Embryonic facial prominence (tissue), 1 donor: ENCODE measurements around the gene PPY.
"Not testable (repeated sequence)": the region's sequence is repeated elsewhere in the genome, so short reads cannot be mapped to it uniquely, and the experiment has no call there.

Experiments
- DNase-seq: peaks from one replicate; pipeline ENCODE4 v3.0.0-alpha.2; 2016; ENCODE audit errors: extremely low spot score

PPY gene

DNA sequence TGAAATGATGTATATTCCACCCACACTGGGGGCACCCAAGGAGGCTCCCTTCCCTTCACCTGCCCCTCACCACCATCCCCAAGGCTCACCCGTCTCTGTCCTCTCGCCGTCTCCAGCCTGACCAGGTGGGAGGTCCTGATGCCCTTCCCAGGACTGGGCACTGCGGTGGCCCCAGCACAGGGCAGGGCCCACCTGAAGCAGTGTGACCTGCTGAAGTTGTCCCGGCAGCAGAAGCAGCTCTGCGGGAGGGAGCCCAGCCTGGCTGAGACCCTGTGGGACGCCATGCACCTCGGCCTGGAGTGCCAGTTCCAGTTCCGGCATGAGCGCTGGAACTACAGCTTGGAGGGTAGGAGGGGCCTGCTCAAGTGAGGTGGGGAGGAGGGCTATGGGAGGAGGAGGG lies 9.9 kb downstream of the PPY start:
- no peak for DNase-seq

GRCh38 chr17:43931062-43931571 lies 11.2 kb downstream of the PPY start:
- no peak for DNase-seq

GRCh38 chr17:43928609-43929008 lies 13.7 kb downstream of the PPY start:
- no peak for DNase-seq

GRCh38 chr17:43927929-43928328 lies 14.3 kb downstream of the PPY start:
- not testable (repeated sequence) for DNase-seq

DNA sequence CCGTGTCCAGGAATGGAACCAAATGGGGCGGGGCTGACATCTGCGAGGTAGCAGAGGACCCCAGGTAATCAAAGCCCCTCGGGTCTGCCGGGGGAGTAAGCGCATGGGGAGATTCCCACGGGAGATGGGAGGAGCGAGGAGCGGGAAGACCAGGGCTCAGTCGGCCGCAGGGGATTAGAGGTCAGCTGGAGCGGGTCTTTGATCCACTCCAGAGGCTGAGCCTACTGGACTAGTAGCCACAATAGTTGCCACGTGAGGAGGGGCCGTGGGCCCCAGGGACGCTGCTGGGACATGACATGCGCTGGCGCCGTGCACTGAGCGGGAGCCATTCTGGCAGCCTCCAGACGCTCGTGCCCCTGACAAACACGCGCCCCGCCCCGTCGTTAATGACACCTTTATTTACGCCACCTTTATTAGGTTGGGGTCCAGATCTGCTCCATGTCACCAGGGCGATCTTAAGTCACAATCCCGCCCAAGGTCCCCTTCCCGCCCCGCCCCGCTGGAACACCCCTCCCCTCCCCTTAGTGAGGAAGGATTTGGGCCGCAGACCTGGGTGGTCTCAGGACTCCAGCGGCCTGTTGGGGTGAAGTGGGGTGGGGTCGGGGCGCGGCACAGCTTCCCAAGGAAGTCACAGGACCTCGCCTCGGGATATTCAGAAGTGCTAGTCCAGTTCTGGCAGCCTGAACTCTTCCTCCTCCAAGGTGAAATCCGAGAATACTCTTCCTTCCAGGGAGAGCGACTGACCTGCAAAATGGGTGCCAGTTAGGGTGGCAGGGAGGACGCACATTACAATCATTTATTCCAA lies 15.0 kb downstream of the PPY start:
- no peak for DNase-seq

DNA sequence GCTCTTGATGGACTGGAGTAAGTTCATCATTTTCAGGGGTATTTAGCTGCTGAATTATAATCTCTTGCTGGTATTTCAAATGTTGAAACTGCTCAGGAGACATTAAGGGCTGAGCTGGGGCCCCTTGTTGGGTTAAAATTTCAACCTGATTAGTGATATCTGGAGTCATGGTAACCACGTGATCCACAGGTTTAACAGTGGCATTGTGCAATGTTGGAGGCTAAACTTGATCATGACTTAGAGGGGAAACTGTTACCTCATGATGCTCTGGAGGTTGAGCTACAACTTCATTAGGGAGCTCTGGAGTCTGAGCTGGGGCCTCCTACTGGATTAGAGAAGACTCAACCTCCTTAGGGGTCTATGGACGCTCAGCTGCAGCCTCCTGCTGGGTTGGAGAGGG lies 17.7 kb downstream of the PPY start:
- no peak for DNase-seq

GRCh38 chr17:43920500-43921095 lies 21.7 kb downstream of the PPY start:
- no peak for DNase-seq

GRCh38 chr17:43918026-43918389 lies 24.3 kb downstream of the PPY start:
- DNase-seq: no peak

DNA sequence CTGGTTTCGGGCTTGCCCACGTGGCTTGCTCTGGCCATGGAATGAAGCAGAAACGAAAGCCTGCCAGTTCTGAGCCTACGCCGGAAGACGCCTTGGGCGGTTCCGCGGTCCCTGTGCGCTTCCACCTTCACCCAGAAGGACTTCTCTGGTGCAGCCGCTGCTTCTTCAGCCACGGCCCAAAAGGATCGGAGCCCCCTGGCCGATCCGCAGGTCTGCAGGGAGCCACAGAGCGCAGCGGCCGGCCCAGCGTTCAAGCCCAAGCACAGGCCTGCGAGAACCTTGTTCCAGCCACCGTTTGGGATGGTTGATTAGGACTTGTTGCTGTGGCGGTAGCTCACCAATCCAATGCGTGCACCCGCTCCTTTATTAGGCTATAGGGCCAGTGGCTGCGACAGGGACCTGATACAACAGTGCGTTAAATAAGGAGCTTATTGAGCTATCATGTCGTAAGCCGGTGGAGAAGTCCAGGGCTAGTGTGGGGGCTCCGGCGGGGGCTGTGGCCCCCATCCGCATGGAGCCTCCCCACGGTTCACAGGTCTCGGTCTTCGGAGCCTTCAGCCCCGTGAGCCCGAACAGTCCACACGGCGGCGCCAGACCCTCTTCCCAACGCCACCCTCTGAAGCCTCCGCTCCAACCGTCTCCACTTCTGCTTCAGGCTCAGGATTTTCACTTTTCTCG lies 24.8 kb downstream of the PPY start:
- no peak for DNase-seq

GRCh38 chr17:43917016-43917347 lies 25.3 kb downstream of the PPY start:
- DNase-seq: no peak

DNA sequence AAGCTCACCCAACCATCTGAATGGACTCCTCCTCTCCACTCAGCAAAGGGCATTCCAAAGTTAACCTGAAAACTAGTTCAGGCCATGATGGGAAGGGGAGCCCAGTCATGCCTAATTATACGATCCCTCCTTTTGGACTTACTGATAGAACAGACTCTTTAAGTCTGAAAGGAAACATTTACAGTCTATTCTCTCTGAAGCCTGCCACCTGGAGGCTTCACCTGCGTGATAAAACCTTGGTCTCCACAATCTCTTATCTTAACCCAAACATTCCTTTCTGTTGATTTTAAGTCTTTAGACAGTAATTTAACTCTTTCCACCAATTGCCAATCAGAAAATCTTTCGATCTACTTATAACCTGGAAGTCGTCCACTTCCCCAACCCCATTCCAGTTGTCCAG lies 25.9 kb downstream of the PPY start:
- DNase-seq: no peak

DNA sequence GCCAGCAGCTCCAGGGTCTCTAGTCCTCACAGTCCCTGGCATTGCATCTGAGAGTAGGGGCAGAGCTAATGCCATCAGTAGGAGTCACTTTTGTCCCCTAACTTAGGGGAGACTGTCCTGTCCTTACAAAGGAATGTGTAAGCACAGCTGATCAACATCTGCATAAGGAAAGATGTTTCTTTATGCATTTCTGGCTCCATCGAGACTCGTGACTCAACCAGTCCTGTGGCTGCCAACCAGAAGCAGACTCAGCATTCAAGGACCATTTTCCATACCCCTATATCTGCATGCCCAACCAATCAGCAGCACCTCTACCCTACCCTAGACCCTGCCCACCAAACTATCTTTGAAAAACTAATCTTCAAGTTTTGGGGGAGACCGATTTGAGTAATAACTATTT lies 26.7 kb downstream of the PPY start:
- no peak for DNase-seq

DNA sequence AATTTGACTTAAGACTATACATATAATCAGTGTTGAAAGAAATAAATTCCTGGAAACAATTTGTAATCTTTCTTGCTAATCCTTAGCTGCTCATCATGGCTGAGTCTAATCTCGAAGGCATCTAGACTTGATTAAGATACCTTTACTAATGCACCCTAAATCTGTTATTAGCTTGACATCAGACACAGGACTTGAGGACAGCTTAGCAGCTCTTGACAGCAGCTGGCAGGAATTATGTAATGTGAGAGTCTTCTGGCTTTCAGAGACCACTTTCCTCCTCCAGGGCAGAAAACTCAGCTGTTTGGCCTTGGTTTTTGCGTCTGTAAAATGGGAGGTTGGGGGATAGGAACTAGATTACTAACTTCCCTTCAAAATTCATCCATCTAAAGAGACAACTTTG lies 27.8 kb downstream of the PPY start:
- no peak for DNase-seq

DNA sequence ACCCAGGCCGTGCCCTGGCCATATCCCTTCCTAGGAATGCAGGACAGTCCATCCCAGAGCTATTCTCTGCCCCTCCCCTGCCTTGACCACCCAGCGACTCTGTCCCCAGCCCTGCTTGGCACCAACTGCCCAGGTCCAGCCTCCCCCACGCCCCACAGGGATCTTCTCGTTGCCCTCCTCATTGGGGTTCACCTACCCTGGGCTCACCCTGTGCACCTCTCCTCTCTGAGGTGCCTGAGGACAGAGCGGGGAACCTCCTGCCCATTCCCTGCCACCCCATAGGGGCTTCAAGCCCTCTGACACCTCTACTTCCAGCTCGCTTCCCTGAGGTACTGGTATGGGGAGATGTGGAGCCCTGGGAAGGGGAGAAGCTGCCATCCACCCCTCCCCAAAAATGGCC lies 28.7 kb downstream of the PPY start:
- DNase-seq: no peak

- no peak for DNase-seq
Measured at GRCh38 chr17:43912635-43913304, 29.5 kb downstream of the PPY start.

DNA sequence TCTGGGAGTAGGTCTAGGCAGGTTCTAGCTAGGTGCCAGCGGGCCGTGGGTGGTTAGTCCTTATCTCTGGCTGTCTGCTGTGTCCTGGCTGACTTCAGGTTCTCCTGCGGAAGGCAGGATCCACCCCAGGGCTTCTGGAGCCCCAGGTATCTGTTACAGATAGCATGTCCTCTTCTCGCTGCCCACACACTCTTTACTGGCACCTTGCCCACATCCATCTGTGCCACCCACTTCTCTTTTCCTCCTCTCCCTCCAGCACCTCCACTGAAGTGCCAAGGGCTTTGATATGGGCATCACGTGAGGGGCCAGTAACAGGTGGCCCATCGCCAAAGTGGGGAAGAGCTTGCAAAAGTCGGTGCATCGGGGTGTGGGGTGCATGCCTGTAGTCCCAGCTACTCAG lies 30.4 kb downstream of the PPY start:
- DNase-seq: no peak

DNA sequence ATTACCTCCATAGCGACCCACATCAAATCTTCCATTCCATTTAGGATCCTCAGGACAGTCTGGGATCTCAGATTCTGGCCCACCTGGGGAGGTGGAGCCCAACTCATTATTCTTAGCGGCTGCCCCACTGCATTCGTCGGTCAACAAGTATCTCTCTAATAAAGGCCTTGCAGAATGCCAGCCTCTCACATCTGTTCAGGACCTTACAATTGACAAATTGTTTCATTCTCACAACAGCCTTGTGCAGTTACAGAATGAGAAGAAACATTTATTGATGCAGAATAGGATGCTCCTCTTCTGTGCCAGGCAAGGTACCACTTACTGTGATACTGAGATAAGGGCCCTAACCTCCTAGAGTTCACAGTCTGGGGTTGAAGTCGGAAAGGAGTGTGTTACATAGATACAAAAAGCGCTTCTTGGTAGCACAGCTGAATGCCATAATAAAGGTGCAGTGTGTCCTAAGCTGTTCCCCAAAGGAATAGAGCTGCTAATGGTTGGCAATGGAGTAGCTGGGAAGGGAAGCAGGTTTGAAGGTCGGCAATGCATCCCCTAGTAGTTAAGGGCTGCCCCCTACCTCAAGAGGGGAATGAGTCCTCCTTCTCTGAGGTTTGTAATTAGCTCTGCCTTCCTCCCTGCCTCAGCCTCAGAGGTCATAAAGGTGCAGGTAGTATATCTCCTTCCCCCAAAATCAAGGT lies 32.6 kb downstream of the PPY start:
- no peak for DNase-seq

DNA sequence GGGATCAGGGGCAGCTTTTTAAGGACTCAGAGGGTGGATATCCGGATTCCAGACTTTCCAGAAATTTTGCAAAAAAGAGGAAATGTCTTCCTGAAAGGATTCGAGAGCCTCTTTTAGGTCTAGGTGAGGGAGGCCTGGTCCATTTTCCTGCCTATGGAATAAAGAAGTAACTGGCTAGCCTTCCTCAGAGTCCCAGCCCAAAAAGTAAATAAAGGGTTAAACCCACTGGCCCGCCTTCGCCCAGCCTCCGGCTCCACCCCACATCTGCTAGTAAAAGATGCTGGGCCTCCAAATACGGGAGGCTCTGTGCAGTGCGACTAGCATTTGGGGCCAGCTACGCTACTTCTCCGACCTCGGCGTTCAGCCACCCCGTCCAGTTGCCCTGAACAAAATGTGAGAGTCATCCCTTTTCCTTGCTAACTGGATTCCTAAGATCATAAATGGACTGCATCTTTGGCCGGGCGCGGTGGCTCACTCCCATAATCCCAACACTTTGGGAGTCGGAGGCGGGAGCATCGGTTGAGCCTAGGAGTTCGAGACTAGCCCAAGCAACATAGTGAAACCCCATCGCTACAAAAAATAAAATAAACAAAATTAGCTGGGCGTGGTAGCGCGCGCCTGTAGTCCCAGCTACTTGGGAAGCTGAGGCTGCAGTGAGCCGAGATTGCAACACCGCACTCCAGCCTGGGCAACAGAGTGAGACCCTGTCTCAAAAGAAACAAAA lies 34.1 kb downstream of the PPY start:
- peak; percentile 57 for DNase-seq

DNA sequence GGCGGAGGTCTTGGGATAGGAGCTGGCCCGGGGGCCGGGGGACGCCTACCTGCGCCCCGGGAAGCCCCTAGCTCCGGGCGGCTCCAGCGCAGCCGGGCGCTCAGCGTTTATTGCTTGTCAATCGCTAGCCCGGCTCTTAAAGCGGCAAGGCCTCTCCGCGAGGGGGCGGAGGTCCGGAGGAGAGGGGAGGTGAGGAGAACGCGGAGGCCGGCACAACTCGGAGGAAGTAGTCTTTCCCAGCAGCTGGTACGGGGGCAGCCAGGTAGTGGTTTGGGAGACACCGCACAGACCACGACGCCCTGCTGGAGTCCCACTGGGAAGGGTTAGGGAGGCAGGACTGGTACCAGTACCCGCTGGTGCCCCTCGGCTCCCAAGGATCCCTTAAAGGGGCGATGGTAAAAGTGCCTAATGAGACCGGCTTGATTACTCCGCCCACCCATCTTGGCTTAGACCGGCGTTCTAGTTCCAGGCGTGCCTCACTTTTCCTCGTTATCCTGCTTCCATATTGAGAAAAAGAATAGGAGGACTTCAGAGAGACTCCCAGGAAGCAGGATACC lies 34.8 kb downstream of the PPY start, which contains the start of gene MPP2:
Gene MPP2, minus strand, starts transcription at position 112 of the 557 bp plus-strand sequence. CDS start 3,076 bp downstream, outside the sequence.
- peak; percentile 40 for DNase-seq

GRCh38 chr17:43906951-43907424 lies 35.3 kb downstream of the PPY start:
- DNase-seq: no peak
